ENCODE results near the gene RBM33.
"Not testable (repeated sequence)": the region's sequence is repeated elsewhere in the genome, so short reads cannot be mapped to it uniquely, and the experiment has no call there.

Gene RBM33

DNA sequence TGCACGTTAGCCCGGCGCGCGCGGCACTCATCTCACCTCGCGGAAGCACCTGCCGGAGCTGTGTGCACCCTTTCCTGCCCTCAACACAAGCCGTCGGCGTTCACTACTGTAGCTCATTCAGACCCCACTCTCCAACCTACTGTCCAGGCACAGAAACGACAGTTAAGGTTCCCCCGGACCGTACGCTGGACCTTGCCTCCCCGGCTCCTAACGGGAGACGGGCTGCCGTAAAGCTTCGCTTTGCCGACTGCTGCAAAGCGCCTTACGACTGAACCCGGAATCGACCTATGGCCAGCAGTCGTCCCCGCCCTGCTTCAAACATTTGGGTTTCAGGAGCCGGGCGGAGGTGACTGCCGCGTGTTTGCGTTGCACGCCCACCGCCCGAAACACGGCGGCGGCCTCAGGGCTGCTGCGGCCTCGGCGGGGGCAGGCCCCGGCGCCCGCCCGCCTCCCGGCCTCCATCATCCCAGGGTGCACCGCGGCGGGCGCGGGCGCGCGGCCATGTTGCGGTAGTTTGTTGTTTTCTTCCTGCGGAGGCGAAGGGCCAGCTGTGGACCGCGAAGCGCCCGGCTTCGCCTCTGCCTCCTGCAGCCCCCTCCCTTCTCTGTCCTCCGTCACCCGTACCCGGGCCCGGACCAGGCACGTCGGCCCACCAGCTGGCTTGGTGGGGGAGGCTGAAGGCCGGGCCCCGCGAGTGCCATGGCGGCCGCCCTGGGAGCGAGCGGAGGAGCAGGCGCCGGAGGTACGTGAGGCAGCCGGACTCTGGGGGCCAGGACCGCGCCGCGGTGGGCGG is at the start of gene RBM33:
RBM33 (plus strand) TSS at position 484 of the 793 bp plus-strand sequence; CDS start at position 700, 216 bp downstream.
- DNase-seq (ENCODE audit: low read depth): peak; percentile 67

GRCh38 chr7:155594961-155595366 is 49.5 kb upstream of the RBM33 start:
- no peak for DNase-seq (ENCODE audit: low read depth)

GRCh38 chr7:155597753-155598140 is 46.7 kb upstream of the RBM33 start:
- DNase-seq (ENCODE audit: low read depth): no peak

DNA sequence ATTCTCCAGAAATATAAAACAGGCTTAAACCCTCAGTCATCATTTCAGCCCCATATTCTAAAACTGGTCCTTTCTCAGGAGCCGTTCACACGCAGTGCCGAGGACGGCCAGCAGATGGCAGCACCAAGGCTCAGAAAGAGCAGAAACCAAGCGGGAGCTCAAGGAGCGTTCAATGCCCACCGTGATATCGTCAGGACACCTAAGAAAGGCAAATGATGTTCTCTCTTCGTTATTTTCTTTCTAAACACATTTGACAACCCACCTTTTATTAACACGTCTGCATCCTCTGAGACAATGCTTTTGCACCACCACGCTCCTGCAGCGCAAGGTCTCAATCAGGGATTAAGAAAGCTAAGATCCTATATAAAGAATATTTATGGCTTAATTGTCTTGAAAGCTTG is 45.7 kb upstream of the RBM33 start:
- DNase-seq (ENCODE audit: low read depth): peak; percentile 78

DNA sequence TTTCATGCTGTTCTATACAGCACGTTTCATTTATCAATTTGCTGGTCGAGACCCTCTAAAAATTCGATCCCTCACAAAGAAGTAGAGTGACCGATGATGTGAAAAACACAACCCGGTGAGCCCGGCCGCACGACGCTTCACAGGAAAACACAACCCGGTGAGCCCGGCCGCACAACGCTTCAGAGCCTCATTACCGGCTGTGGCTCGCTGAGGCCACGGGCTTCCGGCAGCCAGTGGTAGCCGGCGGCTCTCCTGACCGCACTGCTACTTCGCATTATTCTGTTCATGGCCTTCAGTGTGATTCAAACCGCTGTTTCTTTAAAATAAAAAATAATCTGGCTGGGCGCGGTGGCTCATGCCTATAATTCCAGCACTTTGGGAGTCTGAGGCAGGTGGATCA is 42.3 kb upstream of the RBM33 start:
- no peak for DNase-seq (ENCODE audit: low read depth)

DNA sequence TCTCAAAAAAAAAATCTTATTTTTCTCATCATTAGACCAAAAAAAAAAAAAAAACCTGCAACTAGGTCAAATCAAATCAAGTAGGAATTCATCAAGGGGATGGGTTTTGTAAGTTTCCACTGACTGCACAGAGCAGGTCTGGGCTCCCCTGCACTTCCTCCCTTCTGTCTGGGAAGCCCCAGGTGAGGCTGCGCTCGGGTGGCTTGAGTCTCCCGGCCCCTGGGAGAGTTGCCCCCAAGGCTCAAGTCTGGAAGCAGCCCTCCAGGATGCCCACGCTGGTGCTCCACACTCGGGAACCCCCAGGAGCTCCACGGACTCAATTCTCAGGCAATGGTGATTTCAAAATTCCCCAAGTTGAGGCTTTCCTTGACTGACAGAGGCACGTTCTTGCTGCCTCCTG is 41.7 kb upstream of the RBM33 start:
- DNase-seq (ENCODE audit: low read depth): no peak

- no peak for DNase-seq (ENCODE audit: low read depth)
These were observed 41.1 kb upstream of the RBM33 start for GRCh38 chr7:155603205-155603857.

GRCh38 chr7:155603858-155604503 is 40.5 kb upstream of the RBM33 start:
- DNase-seq (ENCODE audit: low read depth): no peak

DNA sequence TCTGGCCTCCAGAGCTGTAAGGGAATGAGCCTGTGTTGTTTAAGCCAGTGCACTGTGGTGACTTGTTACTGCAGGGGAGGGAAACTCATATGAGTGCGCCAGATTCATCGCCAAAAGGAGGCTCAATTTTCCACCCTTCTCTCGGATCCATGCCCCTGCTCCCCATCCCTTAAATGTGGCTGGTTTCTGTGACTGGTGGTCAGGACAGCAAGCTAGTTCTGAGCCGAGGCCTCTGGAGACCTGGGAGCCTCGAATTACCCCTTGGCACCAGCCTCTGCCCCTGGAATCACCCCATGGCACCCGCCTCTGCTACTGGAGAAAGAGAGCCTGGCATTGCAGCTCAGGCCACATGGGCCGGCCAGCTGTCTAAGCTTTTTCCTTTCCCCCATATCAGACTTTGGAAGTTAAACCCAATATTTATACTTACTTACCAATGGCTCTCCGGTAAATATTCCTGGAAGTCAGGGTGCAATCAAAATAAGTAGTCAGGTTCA is 39.9 kb upstream of the RBM33 start:
- DNase-seq (ENCODE audit: low read depth): no peak

- no peak for DNase-seq (ENCODE audit: low read depth)
These were observed 35.3 kb upstream of the RBM33 start for GRCh38 chr7:155609185-155609584.

DNA sequence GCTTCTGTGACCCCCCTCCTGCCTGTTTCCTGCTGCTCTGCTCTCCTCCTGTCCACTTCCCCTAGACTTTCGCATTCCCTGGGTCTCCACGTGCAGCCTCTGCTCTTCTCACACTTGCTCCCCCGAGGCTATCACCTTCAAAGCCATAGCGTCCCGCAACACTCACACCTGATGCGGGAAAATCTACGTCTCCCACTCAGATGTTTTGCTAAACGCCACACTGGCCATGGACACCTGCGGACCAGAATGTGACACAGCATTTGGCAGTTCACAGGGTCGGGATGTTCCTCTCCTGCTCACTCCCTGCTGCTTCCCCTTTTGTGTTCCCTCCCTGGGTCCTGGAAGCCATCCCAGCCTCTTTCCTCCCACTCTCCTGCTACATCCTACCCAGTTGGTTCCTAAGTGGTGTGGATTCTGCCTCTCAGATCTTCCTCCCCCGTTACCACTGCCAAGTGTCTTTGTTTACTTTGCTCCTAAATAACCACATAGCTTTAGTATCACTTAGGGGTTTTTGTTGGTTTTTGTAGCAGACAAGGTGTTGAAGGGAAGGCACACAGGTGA is 33.7 kb upstream of the RBM33 start:
- no peak for DNase-seq (ENCODE audit: low read depth)

DNA sequence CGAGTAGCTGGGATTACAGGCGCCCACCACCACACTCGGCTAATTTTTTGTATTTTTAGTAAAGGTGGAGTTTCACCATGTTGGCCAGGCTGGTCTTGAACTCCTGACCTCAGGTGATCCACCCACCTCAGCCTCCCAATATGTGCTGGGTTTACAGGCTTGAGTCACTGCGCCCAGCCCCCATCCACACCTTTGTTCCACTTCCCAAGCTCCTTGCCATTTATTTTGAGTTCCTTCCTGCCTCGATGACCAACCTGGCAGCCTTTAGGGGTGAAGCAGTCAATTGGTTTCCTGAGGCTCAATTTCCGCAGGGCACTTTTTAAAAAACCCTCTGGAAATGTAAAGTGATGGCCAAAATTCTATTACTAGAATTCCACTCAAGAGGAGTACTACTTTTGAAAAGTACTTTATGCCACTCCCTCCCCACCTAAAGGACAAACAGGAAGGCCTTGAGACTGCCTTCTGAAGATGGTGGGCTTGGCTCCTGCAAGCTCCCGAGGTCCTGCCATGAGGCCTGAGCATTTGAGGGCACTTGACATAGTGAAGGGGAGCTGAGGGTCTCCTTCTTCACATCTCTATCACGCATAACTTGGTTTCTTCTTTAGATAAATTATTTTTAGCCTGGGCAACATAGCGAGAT is 32.5 kb upstream of the RBM33 start:
- no peak for DNase-seq (ENCODE audit: low read depth)

DNA sequence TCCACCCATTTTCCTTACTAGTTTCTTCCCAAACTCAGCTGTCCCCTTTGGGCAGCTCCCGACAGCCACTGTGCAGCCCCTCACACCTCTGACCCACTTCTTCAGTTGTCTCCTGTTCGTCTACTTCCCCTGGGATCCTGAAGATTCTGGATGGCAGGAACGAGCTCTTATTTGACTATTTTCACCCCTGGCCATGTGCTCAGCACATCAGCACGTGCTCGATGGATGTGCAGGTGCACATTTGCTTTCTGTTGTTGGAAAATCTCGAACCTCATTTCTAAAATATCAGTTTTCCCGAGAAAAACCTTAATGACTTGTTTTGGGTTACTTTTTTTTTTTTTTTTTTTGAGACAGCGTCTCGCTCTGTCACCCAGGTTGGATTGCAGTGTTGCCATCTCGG is 31.8 kb upstream of the RBM33 start:
- no peak for DNase-seq (ENCODE audit: low read depth)

- not testable (repeated sequence) for DNase-seq (ENCODE audit: low read depth)
These were observed 29.4 kb upstream of the RBM33 start for GRCh38 chr7:155615085-155615484.

GRCh38 chr7:155618708-155619633 is 25.5 kb upstream of the RBM33 start:
- DNase-seq (ENCODE audit: low read depth): no peak

- no peak for DNase-seq (ENCODE audit: low read depth)
These were observed 24.7 kb upstream of the RBM33 start for GRCh38 chr7:155619634-155620271.

- DNase-seq (ENCODE audit: low read depth): no peak
These were observed 24.0 kb upstream of the RBM33 start for GRCh38 chr7:155620497-155620896.

DNA sequence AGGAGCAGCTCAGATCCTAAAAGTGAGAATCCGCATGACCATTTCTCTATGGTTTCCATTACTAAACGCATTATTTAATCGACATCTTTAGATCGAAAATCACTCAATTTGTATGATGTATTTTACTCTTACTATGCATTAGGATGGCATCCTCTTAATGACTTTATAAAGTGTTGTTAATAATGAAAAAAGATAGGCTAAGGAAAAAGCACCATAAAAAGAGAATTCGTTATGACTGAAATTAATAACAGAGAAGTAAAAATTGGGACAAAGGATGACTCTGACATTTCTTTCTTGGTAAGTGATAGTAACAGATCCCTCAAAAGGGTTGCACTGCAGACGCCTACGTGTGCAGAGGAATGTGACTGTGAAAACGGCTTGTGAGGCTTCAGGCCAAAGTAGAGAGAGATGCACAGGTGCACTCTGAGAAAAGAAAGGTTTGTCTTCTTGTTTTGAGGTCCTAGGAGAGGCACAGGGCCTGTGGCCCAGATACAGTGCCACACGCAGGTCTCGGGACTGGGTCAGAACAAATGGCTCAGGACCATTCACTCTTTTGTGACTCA is 23.0 kb upstream of the RBM33 start:
- no peak for DNase-seq (ENCODE audit: low read depth)

- DNase-seq (ENCODE audit: low read depth): no peak
These were observed 20.0 kb upstream of the RBM33 start for GRCh38 chr7:155624412-155624811.

DNA sequence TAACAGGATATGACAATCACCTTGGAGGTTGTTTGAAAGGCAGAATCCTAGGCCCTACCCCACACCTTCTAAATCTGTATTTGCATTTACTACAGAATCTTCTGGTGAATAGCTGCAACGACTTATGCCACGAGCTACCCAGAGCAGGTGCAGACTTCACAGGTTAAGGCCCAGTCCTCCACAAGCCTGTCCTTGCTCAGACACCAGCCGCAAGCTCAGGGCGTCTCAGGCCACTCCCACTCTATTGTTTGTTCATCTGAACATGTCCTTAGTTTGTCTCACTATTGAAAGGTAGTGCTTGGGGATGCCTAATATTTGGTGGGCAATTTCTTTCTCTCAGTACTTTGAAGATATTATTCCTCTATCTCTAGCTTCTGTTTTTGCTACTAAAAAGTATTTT is 18.9 kb upstream of the RBM33 start:
- DNase-seq (ENCODE audit: low read depth): no peak
